SIG-M5 (cell line): ENCODE measurements around the gene RARB.

Source experiments
- DNase-seq: peaks from one replicate; lab custom pipeline; 2025; lab: John Stamatoyannopoulos, UW

Gene RARB

DNA sequence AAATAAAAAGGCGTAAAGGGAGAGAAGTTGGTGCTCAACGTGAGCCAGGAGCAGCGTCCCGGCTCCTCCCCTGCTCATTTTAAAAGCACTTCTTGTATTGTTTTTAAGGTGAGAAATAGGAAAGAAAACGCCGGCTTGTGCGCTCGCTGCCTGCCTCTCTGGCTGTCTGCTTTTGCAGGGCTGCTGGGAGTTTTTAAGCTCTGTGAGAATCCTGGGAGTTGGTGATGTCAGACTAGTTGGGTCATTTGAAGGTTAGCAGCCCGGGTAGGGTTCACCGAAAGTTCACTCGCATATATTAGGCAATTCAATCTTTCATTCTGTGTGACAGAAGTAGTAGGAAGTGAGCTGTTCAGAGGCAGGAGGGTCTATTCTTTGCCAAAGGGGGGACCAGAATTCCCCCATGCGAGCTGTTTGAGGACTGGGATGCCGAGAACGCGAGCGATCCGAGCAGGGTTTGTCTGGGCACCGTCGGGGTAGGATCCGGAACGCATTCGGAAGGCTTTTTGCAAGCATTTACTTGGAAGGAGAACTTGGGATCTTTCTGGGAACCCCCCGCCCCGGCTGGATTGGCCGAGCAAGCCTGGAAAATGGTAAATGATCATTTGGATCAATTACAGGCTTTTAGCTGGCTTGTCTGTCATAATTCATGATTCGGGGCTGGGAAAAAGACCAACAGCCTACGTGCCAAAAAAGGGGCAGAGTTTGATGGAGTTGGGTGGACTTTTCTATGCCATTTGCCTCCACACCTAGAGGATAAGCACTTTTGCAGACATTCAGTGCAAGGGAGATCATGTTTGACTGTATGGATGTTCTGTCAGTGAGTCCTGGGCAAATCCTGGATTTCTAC, at the start of gene RARB:
RARB (plus strand) TSS at position 322 of the 847 bp plus-strand sequence; CDS start at position 791, 469 bp downstream.
- peak; percentile 50 for DNase-seq

- no peak for DNase-seq
Measured at GRCh38 chr3:25378786-25379311, 49.2 kb upstream of the RARB start.

GRCh38 chr3:25380222-25380739, 47.8 kb upstream of the RARB start:
- no peak for DNase-seq

GRCh38 chr3:25381083-25381482, 47.0 kb upstream of the RARB start:
- no peak for DNase-seq

GRCh38 chr3:25384471-25384870, 43.6 kb upstream of the RARB start:
- no peak for DNase-seq

GRCh38 chr3:25385807-25386460, 42.1 kb upstream of the RARB start:
- no peak for DNase-seq

GRCh38 chr3:25386686-25387255, 41.3 kb upstream of the RARB start:
- DNase-seq = no peak

- DNase-seq = no peak
Measured at GRCh38 chr3:25390605-25391004, 37.5 kb upstream of the RARB start.

DNA sequence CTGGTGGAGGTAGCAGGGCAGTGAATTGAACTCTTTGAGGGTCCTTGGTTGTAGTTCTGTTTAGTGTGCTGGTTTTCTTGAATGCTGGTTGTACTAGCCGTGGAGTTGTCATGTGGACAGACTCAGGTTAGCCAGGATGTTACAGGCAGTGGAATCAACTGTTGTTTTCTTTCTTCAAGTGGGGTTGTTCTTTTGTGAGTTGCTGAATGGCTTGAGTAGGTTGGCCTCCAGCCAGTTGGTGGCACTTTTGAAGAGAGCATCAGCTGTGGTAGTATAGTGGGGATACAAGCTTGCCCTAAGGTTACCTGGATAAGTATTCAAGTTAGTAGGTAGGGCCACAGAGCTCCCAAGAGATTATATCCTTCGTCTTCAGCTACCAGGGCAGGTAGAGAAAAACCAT, 31.8 kb upstream of the RARB start:
- DNase-seq = no peak

- DNase-seq = no peak
Measured at GRCh38 chr3:25396686-25397085, 31.4 kb upstream of the RARB start.

GRCh38 chr3:25397150-25397549, 30.9 kb upstream of the RARB start:
- DNase-seq = no peak

- no peak for DNase-seq
Measured at GRCh38 chr3:25400587-25400986, 27.5 kb upstream of the RARB start.

DNA sequence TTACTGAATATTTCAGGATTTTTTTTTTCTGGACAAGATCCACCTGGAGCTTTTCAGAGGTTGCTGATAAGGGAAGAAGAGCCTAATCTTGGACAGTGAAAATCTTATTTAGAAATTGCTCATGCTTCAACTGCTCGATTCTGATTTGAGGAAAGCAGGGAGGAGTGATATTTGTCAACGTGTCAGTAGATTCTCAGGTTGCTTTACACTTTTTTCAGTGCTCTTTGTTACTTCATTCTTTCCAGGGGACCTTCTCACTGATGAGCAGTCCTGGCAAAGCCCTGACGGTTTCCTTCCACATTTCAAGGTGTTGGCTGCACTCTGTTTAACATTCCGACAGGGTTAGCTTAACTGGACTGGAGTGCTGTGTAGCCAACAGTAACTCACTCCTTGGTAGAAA, 24.1 kb upstream of the RARB start:
- DNase-seq = no peak

- DNase-seq = no peak
Measured at GRCh38 chr3:25404569-25404968, 23.5 kb upstream of the RARB start.

DNA sequence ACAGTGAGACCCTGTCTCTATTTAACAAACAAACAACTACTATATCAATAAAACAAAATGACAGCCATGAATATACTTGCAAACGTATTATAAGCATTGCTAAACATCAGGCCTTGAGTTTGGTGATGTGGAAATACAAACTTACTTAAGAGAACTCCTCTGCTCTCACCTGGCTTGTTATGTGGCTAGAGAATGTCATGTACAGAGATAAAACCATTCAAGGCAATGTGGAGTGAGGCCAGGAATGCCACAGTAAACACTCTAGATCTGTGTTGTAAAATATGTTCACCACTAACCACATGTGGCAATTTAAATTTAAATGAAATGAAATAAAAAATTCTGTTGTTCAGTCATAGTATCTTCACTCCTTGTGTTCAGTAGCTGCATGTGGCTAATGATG, 22.7 kb upstream of the RARB start:
- DNase-seq = no peak

DNA sequence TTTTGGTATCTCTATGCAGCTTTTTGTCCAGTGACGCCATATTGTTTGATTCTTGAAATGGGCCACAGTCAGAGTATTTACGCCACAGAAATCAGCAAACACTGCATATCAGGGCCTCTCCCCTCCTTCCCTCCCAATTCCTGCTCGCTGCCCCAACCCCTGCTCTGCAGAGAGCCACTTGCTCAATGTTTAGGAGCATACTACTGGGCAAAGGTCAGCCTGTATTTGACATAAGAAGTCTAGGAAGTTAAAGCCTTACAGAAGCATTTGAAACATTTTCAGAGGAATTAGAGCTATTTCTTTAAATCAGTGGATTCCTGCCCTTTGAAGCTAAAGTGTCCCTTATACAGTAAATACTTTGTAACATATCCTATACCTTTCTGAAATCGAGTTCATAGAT, 17.4 kb upstream of the RARB start:
- no peak for DNase-seq

GRCh38 chr3:25412269-25412668, 15.8 kb upstream of the RARB start:
- DNase-seq = no peak

GRCh38 chr3:25416176-25416575, 11.9 kb upstream of the RARB start:
- DNase-seq = no peak

GRCh38 chr3:25418596-25418995, 9.5 kb upstream of the RARB start:
- DNase-seq = no peak

DNA sequence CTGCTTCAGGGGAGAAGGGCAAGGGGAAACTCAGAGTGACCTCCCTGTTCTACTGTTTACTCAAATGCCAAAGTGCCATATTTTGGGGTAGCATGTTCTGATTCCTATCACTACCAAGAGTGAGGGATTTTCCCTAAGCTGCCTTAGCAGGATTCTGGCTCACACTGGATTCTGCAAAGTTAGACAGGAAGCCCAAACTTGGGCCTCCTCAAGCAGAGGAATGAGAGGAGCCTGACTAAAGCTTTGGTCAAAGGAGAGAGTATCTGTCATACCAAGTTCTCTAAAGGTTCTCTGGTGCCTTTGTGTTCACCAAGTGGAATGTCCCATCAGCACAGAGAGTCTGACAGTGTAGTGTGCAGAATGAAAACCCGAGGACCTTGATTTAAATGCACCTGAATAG, 8.8 kb upstream of the RARB start:
- DNase-seq = no peak

GRCh38 chr3:25420147-25420546, 7.9 kb upstream of the RARB start:
- no peak for DNase-seq

GRCh38 chr3:25420885-25421284, 7.2 kb upstream of the RARB start:
- no peak for DNase-seq

DNA sequence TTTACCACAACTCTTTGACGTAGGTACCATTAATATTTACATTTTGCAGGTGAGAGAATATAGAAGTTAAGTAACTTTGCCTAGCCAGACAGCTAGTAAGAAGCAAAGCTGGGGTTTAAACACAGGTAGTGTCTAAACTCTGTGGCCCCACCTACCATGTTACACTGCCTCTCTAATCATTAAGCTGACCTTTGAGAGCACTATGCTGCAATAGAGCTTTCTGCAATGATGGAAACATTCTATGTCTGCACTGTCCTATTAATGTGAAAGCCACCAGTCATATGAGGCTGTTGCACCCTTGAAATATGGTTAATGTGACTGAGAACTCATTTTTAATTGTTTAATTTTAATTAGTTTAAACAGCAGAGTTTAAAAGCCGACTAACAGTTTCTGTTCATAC, 6.3 kb upstream of the RARB start:
- no peak for DNase-seq
